ENCODE measurements around the gene MRPS18B. TPM values are rescaled to one million over a fixed set of nuclear protein-coding genes. Genes with fewer than 3 reads are reported as not detected.
"Not testable (repeated sequence)": the region's sequence is repeated elsewhere in the genome, so short reads cannot be mapped to it uniquely, and the experiment has no call there.

MRPS18B gene
- polyA plus RNA-seq, 1 donor from 2014 or later: 77.7 TPM

DNA sequence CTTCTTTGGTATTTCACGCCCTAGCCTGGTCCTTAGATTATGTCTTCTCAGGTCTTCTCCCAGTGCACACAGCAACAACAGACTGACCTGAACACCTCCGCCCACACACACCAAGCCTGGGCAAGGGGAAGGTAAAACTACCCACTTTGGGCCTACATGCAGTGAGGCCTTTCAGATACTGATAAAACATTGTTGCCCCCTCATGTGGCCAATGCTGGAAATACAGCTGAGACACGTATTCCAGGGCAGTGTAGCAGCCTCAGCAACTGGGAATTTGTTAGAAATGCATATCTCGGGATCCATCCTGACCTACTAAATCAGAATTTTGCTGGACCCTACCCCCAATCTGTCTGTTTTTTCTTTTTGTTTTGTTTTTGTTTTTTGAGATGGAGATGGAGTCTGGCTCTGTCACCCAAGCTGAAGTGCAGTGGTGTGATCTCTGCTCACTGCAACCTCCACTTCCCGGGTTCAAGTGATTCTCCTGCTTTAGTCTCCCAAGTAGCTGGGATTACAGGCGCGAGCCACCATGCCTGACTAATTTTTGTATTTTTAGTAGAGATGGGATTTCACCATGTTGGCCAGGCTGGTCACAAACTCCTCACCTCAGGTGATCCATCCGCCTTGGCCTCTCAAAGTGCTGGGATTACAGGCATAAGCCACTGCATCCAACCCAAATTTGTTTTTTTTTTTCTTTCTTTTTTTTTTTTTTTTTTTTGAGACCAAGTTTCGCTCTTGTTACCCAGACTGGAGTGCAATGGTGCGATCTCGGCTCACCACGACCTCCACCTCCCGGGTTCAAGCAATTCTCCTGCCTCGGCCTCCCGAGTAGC is 20.1 kb upstream of the MRPS18B start:
- H3K36me3 ChIP-seq (ENCODE audit: insufficient read depth, low read length); H3K9me2 ChIP-seq (ENCODE audit: insufficient read depth, low read length); H3K9ac ChIP-seq (ENCODE audit: low read length); H3K9me3 ChIP-seq (ENCODE audit: low read length); H3K79me2 ChIP-seq (replicated peaks; ENCODE audit: insufficient read depth, low read length); H2AFZ ChIP-seq (ENCODE audit: low read depth, low read length); H3K4me2 ChIP-seq (ENCODE audit: low read length); H3F3A ChIP-seq (ENCODE audit: insufficient read depth, low read length, poor library complexity, severe bottlenecking); H3K27me3 ChIP-seq (ENCODE audit: insufficient read depth, low read depth, low read length); H4K20me1 ChIP-seq (ENCODE audit: insufficient read depth); H3K4me3 ChIP-seq (ENCODE audit: low read length); H3K27ac ChIP-seq (ENCODE audit: low read length): not testable (repeated sequence)
- TF ChIP-seq, protein P1, sequence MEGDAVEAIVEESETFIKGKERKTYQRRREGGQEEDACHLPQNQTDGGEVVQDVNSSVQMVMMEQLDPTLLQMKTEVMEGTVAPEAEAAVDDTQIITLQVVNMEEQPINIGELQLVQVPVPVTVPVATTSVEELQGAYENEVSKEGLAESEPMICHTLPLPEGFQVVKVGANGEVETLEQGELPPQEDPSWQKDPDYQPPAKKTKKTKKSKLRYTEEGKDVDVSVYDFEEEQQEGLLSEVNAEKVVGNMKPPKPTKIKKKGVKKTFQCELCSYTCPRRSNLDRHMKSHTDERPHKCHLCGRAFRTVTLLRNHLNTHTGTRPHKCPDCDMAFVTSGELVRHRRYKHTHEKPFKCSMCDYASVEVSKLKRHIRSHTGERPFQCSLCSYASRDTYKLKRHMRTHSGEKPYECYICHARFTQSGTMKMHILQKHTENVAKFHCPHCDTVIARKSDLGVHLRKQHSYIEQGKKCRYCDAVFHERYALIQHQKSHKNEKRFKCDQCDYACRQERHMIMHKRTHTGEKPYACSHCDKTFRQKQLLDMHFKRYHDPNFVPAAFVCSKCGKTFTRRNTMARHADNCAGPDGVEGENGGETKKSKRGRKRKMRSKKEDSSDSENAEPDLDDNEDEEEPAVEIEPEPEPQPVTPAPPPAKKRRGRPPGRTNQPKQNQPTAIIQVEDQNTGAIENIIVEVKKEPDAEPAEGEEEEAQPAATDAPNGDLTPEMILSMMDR (IDR thresholded peaks at IDR 0.05; ENCODE audit: poor library complexity, severe bottlenecking): peak; percentile 75
- TF ChIP-seq SMC3 (conservative IDR thresholded peaks at IDR 0.05; ENCODE audit: poor library complexity) (peak; percentile 70), POLR2AphosphoS5 (IDR thresholded peaks at IDR 0.05) (peak; percentile 57), RAD21 (conservative IDR thresholded peaks at IDR 0.05) (peak; percentile 51)

DNA sequence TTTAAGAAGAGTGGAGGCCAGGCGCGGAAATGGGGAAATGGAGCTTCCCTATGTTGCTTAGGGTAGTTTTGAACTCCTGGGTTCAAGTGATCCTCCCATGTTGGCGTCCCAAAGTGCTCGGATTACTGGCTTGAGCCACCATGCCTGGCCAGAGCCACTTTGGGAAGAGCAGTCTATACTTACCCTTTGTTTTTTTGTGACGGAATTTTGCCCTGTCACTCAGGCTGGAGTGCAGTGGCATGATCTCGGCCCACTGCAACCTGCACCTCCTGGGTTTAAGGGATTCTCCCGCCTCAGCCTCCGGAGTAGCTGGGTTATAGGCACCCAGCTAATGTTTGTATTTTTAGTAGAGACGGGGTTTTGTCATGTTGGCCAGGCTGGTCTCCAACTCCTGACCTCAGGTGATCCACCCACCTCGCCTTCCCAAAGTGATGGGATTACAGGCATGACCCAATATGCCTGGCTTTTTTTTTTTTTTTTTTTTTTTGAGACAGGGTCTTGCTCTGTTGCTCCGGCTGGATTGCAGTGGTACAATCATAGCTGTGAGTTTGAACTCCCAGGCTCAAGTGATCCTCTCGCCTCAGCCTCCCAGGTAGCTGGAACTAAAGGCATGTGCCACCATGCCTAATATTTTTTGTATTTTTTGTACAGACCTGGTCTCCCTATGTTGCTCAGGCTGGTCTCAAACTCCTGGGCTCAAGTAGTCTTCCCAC is 18.6 kb upstream of the MRPS18B start:
- peaks cover 4% of the 10 kb centered on the region for H4K20me1 ChIP-seq (ENCODE audit: insufficient read depth)
- no peak overlapping the region for H3K9ac ChIP-seq (ENCODE audit: low read length)
- H3K36me3 ChIP-seq (ENCODE audit: insufficient read depth, low read length): peaks cover 3% of the 10 kb centered on the region
- no peak for TF ChIP-seq SMC3 (conservative IDR thresholded peaks at IDR 0.05; ENCODE audit: poor library complexity)
- no peak for TF ChIP-seq RAD21 (conservative IDR thresholded peaks at IDR 0.05)
- TF ChIP-seq EZH2 (IDR thresholded peaks at IDR 0.05; ENCODE audit: borderline replicate concordance, insufficient read depth, low read length, poor library complexity, severe bottlenecking): no peak
- TF ChIP-seq TAF1 (IDR thresholded peaks at IDR 0.05; ENCODE audit: low read depth): no peak
- no peak for TF ChIP-seq POLR2AphosphoS5 (IDR thresholded peaks at IDR 0.05)
- TF ChIP-seq EP300 (conservative IDR thresholded peaks at IDR 0.05; ENCODE audit: poor library complexity, severe bottlenecking): no peak
- TF ChIP-seq MXI1 (conservative IDR thresholded peaks at IDR 0.05; ENCODE audit: poor library complexity, severe bottlenecking): no peak
- TF ChIP-seq, protein P1 (IDR thresholded peaks at IDR 0.05; ENCODE audit: poor library complexity, severe bottlenecking): no peak
- TF ChIP-seq, protein P2, sequence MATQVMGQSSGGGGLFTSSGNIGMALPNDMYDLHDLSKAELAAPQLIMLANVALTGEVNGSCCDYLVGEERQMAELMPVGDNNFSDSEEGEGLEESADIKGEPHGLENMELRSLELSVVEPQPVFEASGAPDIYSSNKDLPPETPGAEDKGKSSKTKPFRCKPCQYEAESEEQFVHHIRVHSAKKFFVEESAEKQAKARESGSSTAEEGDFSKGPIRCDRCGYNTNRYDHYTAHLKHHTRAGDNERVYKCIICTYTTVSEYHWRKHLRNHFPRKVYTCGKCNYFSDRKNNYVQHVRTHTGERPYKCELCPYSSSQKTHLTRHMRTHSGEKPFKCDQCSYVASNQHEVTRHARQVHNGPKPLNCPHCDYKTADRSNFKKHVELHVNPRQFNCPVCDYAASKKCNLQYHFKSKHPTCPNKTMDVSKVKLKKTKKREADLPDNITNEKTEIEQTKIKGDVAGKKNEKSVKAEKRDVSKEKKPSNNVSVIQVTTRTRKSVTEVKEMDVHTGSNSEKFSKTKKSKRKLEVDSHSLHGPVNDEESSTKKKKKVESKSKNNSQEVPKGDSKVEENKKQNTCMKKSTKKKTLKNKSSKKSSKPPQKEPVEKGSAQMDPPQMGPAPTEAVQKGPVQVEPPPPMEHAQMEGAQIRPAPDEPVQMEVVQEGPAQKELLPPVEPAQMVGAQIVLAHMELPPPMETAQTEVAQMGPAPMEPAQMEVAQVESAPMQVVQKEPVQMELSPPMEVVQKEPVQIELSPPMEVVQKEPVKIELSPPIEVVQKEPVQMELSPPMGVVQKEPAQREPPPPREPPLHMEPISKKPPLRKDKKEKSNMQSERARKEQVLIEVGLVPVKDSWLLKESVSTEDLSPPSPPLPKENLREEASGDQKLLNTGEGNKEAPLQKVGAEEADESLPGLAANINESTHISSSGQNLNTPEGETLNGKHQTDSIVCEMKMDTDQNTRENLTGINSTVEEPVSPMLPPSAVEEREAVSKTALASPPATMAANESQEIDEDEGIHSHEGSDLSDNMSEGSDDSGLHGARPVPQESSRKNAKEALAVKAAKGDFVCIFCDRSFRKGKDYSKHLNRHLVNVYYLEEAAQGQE (IDR thresholded peaks at IDR 0.05; ENCODE audit: borderline replicate concordance): no peak
- no peaks in the 10 kb centered on the region for H3K79me2 ChIP-seq (replicated peaks; ENCODE audit: insufficient read depth, low read length)
- H3K27me3 ChIP-seq (ENCODE audit: insufficient read depth, low read depth, low read length): no peaks in the 10 kb centered on the region
- no peak overlapping the region for H3K4me2 ChIP-seq (ENCODE audit: low read length)
- no peaks in the 10 kb centered on the region for H3K9me3 ChIP-seq (ENCODE audit: low read length)
- no peak overlapping the region for H3K4me3 ChIP-seq (ENCODE audit: low read length)
- H2AFZ ChIP-seq (ENCODE audit: low read depth, low read length): no peak overlapping the region
- H3K27ac ChIP-seq (ENCODE audit: low read length): no peak overlapping the region
- H3K9me2 ChIP-seq (ENCODE audit: insufficient read depth, low read length): no peaks in the 10 kb centered on the region
- no peaks in the 10 kb centered on the region for H3F3A ChIP-seq (ENCODE audit: insufficient read depth, low read length, poor library complexity, severe bottlenecking)
